HEK293 (cell line): Measurements from ENCODE around the gene ITPR2.

ENCODE experiments used
- CTCF ChIA-PET: fragments of 350-600 bp; formaldehyde crosslinking; extraction: SDS; loops from one replicate; lab custom pipeline; 2021; ENCODE audit warnings: antibody characterized with exemption; lab: Yijun Ruan, JAX
- POLR2A ChIA-PET: fragments of 300-600 bp; formaldehyde crosslinking; extraction: SDS; loops from one replicate; lab custom pipeline; 2020; ENCODE audit warnings: antibody characterized with exemption, inconsistent platforms; lab: Yijun Ruan, JAX
- H3K27ac ChIP-seq: fragments of 200-500 bp; sonication (Bioruptor generic); 2 replicates; pipeline ENCODE4 v1.5.1; 2014; ENCODE audit warnings: low read depth, low read length, control low read depth, inconsistent platforms; ENCODE audit errors: extremely low read depth
- H3K36me3 ChIP-seq, 2 experiments: fragments of 200-500 bp in 1 of 2; sonication (Bioruptor generic) in 1 of 2; 1 replicate in 1 of 2; 2 replicates in 1 of 2; pipeline ENCODE4 v1.5.1; 2014 to 2017; ENCODE audit warnings: inconsistent platforms in 2 of 2, low read length in 2 of 2; ENCODE audit not compliant: control insufficient read depth in 2 of 2, insufficient read depth in 1 of 2
- H3K4me1 ChIP-seq: fragments of 200-500 bp; sonication (Bioruptor generic); 2 replicates; pipeline ENCODE4 v1.5.1; 2014; ENCODE audit warnings: mild to moderate bottlenecking, low read length, inconsistent platforms; ENCODE audit not compliant: control insufficient read depth, insufficient read depth
- H3K4me3 ChIP-seq: 2 replicates; pipeline ENCODE4 v1.5.1; 2011; ENCODE audit warnings: low read depth, mild to moderate bottlenecking, control low read depth, low read length, moderate library complexity
- H3K9me3 ChIP-seq: fragments of 200-500 bp; sonication (Bioruptor generic); 2 replicates; pipeline ENCODE4 v1.5.1; 2014; ENCODE audit warnings: low read depth, low read length, inconsistent platforms; ENCODE audit not compliant: control insufficient read depth, insufficient read depth
- GLI2 ChIP-seq: fragments of 450-650 bp; formaldehyde crosslinking; IDR thresholded peaks from 2 replicates; pipeline ENCODE4; 2017; ENCODE audit warnings: missing biosample characterization, missing genetic modification characterization, low read depth, borderline replicate concordance
- OSR2 ChIP-seq: fragments of 450-650 bp; formaldehyde crosslinking; IDR thresholded peaks from 2 replicates; pipeline ENCODE4 v1.5.1; 2016; ENCODE audit warnings: missing biosample characterization, missing genetic modification characterization
- REST ChIP-seq: fragments of 450-650 bp; formaldehyde crosslinking; IDR thresholded peaks from 2 replicates; pipeline ENCODE4 v1.5.1; 2016; ENCODE audit warnings: missing biosample characterization, missing genetic modification characterization
- TCF7L2 ChIP-seq: IDR thresholded peaks from 2 replicates; pipeline ENCODE4 v1.6.1; 2011; ENCODE audit warnings: low read depth, mild to moderate bottlenecking, inconsistent platforms, low read length, moderate library complexity, borderline replicate concordance
- TRIM28 ChIP-seq: IDR thresholded peaks from 2 replicates; pipeline ENCODE4 v1.6.1; 2011; ENCODE audit warnings: low read length, control low read depth, borderline replicate concordance
- YY2 ChIP-seq: fragments of 450-650 bp; formaldehyde crosslinking; IDR thresholded peaks from 2 replicates; pipeline ENCODE4 v1.5.1; 2016; ENCODE audit warnings: missing biosample characterization, missing genetic modification characterization
- ZBTB1 ChIP-seq: fragments of 450-650 bp; formaldehyde crosslinking; IDR thresholded peaks from 2 replicates; pipeline ENCODE4 v1.5.1; 2016; ENCODE audit warnings: missing biosample characterization, missing genetic modification characterization
- ZNF10 ChIP-seq: fragments of 450-650 bp; formaldehyde crosslinking; IDR thresholded peaks from 2 replicates; pipeline ENCODE4 v1.5.1; 2017; ENCODE audit warnings: missing biosample characterization, missing genetic modification characterization
- ZNF174 ChIP-seq: fragments of 450-650 bp; formaldehyde crosslinking; IDR thresholded peaks from 2 replicates; pipeline ENCODE4 v1.5.0; 2017; ENCODE audit warnings: missing biosample characterization, mild to moderate bottlenecking, missing genetic modification characterization
- ZNF202 ChIP-seq: fragments of 450-650 bp; formaldehyde crosslinking; IDR thresholded peaks from 2 replicates; pipeline ENCODE4 v1.5.1; 2016; ENCODE audit warnings: missing biosample characterization, missing genetic modification characterization, borderline replicate concordance
- ZNF239 ChIP-seq: fragments of 450-650 bp; formaldehyde crosslinking; IDR thresholded peaks from 2 replicates; pipeline ENCODE4 v1.5.1; 2016; ENCODE audit warnings: missing biosample characterization, missing genetic modification characterization
- ZNF280D ChIP-seq: fragments of 450-650 bp; formaldehyde crosslinking; IDR thresholded peaks from 2 replicates; pipeline ENCODE4 v1.5.1; 2016; ENCODE audit warnings: missing biosample characterization, missing genetic modification characterization
- ZNF350 ChIP-seq: fragments of 450-650 bp; formaldehyde crosslinking; IDR thresholded peaks from 2 replicates; pipeline ENCODE4 v1.5.0; 2017; ENCODE audit warnings: missing biosample characterization, mild to moderate bottlenecking, missing genetic modification characterization
- ZNF354C ChIP-seq: fragments of 450-650 bp; formaldehyde crosslinking; IDR thresholded peaks from 2 replicates; pipeline ENCODE4 v1.5.1; 2016; ENCODE audit warnings: missing biosample characterization, missing genetic modification characterization, low read depth, borderline replicate concordance
- ZNF394 ChIP-seq: fragments of 450-650 bp; formaldehyde crosslinking; IDR thresholded peaks from 2 replicates; pipeline ENCODE4 v1.5.1; 2016; ENCODE audit warnings: missing biosample characterization, missing genetic modification characterization, mild to moderate bottlenecking, moderate library complexity, borderline replicate concordance
- ZNF404 ChIP-seq: fragments of 450-650 bp; formaldehyde crosslinking; IDR thresholded peaks from 2 replicates; pipeline ENCODE4 v1.5.1; 2017; ENCODE audit warnings: missing biosample characterization, missing genetic modification characterization
- ZNF544 ChIP-seq: fragments of 450-650 bp; formaldehyde crosslinking; IDR thresholded peaks from 2 replicates; pipeline ENCODE4 v1.5.0; 2017; ENCODE audit warnings: missing biosample characterization, missing genetic modification characterization
- ZNF549 ChIP-seq: fragments of 450-650 bp; IDR thresholded peaks from 2 replicates; pipeline ENCODE4 v1.5.1; 2018; ENCODE audit warnings: missing biosample characterization, missing genetic modification characterization, mild to moderate bottlenecking, inconsistent platforms, moderate library complexity
- ZNF555 ChIP-seq: fragments of 450-650 bp; formaldehyde crosslinking; conservative IDR thresholded peaks from 2 replicates; pipeline ENCODE4 v1.5.1; 2017; ENCODE audit warnings: missing biosample characterization, mild to moderate bottlenecking, missing genetic modification characterization, inconsistent platforms
- ZNF624 ChIP-seq: fragments of 450-650 bp; formaldehyde crosslinking; IDR thresholded peaks from 2 replicates; pipeline ENCODE4 v1.5.1; 2017; ENCODE audit warnings: missing biosample characterization, missing genetic modification characterization
- ZNF776 ChIP-seq: fragments of 450-650 bp; formaldehyde crosslinking; IDR thresholded peaks from 2 replicates; pipeline ENCODE4 v1.5.0; 2017; ENCODE audit warnings: missing biosample characterization, missing genetic modification characterization, borderline replicate concordance
- ZNF830 ChIP-seq: fragments of 450-650 bp; IDR thresholded peaks from 2 replicates; pipeline ENCODE4 v1.5.0; 2018; ENCODE audit warnings: missing biosample characterization, missing genetic modification characterization, low read depth, mild to moderate bottlenecking, moderate library complexity

Gene ITPR2

GRCh38 chr12:26830783-26831551 lies 2.0 kb downstream of the ITPR2 start:
- Histone ChIP-seq H3K4me1 (peaks cover 11% of the 10 kb centered on the region), H3K9me3 (no peaks in the 10 kb centered on the region), H3K36me3 (no peaks in the 10 kb centered on the region), H3K4me3 (no peak overlapping the region), H3K27ac (no peak overlapping the region)
- TF ChIP-seq ZNF555 (tag by site-specific recombination) = no peak
- TF ChIP-seq OSR2 (tag by site-specific recombination) = peak; percentile 38; the same call in 1 of the 2 replicates
- no peak for TF ChIP-seq ZNF354C (tag by site-specific recombination)
- no peak for TF ChIP-seq ZNF10 (tag by site-specific recombination)
- POLR2A ChIA-PET = interaction anchor here (1.3 kb wide), 1 partner anchor 85 kb away, joined by 3 read pairs; no protein-coding TSS in a partner anchor
- CTCF ChIA-PET = interaction anchor here (1.0 kb wide), 1 partner anchor 36 kb away, joined by 4 read pairs; no protein-coding TSS in a partner anchor

DNA sequence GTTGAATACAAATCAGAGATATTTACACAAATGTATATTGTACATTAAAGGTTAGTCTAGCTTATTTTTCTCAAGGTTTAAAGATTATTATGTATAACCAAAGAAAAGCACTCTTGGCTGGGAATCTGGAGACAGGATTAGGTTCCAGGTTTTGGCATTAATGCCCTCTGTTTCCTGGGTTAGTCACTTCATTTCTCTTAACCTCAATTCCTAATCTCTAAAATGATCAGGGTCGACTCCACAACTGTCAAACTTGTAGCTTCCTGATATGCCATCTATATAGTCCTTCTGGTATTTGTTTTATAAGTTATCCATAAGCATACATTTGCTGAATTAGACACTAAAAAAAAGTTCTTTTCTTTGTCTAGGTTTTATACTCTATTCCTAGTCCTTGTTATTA lies 2.6 kb downstream of the ITPR2 start:
- no peak overlapping the region for H3K4me3 ChIP-seq
- H3K36me3 ChIP-seq = no peaks in the 10 kb centered on the region
- no peak overlapping the region for H3K27ac ChIP-seq
- TF ChIP-seq ZNF350 (tag by site-specific recombination) (no peak), GLI2 (no peak), ZNF404 (tag by site-specific recombination) (no peak), ZNF624 (tag by site-specific recombination) (no peak), REST (no peak), ZBTB1 (tag by site-specific recombination) (no peak), ZNF549 (tag by site-specific recombination) (no peak), YY2 (tag by site-specific recombination) (no peak), TRIM28 (no peak), ZNF202 (tag by site-specific recombination) (no peak), ZNF544 (tag by site-specific recombination) (no peak), ZNF830 (no peak), ZNF394 (tag by site-specific recombination) (no peak), ZNF776 (no peak), ZNF174 (tag by site-specific recombination) (no peak), TCF7L2 (no peak), ZNF280D (tag by site-specific recombination) (no peak), ZNF239 (tag by site-specific recombination) (no peak)
- peaks cover 11% of the 10 kb centered on the region for H3K4me1 ChIP-seq
- ChIA-PET CTCF (interaction anchor here (0.6 to 1.0 kb wide), 3 partner anchors 26 to 45 kb away, joined by 3 to 4 read pairs (median 4); no protein-coding TSS in a partner anchor), POLR2A (no interaction called here)
- no peaks in the 10 kb centered on the region for H3K9me3 ChIP-seq
